NCI-H345 treated with DMSO at 0.1 percent for 48 hours (cell line): ENCODE results near the gene SRC.
"Not testable (repeated sequence)": the region's sequence is repeated elsewhere in the genome, so short reads cannot be mapped to it uniquely, and the experiment has no call there.

Experiments
- DNase-seq: peaks from one replicate; lab custom pipeline; 2025; ENCODE audit not compliant: unreplicated experiment; lab: John Stamatoyannopoulos, UW

The SRC gene

GRCh38 chr20:37335642-37336368 lies 10.1 kb upstream of the SRC start:
- DNase-seq = no peak

GRCh38 chr20:37336369-37337207 lies 9.4 kb upstream of the SRC start:
- no peak for DNase-seq

- no peak for DNase-seq
Observed at GRCh38 chr20:37337208-37337991, 8.5 kb upstream of the SRC start.

GRCh38 chr20:37338380-37338779 lies 7.6 kb upstream of the SRC start:
- not testable (repeated sequence) for DNase-seq

GRCh38 chr20:37339208-37339607 lies 6.7 kb upstream of the SRC start:
- no peak for DNase-seq

- DNase-seq = not testable (repeated sequence)
Observed at GRCh38 chr20:37339764-37340109, 6.2 kb upstream of the SRC start.

- no peak for DNase-seq
Observed at GRCh38 chr20:37340998-37341397, 4.9 kb upstream of the SRC start.

GRCh38 chr20:37341632-37342031 lies 4.3 kb upstream of the SRC start:
- DNase-seq = peak; percentile 30

GRCh38 chr20:37342231-37343177 lies 3.4 kb upstream of the SRC start:
- DNase-seq = no peak

GRCh38 chr20:37343212-37343993 lies 2.5 kb upstream of the SRC start:
- DNase-seq = no peak

GRCh38 chr20:37343994-37344355 lies 2.0 kb upstream of the SRC start:
- no peak for DNase-seq

GRCh38 chr20:37344506-37345338 lies 1.2 kb upstream of the SRC start:
- DNase-seq = no peak

GRCh38 chr20:37346236-37346534 lies 245 bp downstream of the SRC start:
- DNase-seq = no peak

- DNase-seq = no peak
Observed at GRCh38 chr20:37346535-37347346, 801 bp downstream of the SRC start.

- no peak for DNase-seq
Observed at GRCh38 chr20:37347347-37347823, 1.4 kb downstream of the SRC start.

GRCh38 chr20:37347891-37348791 lies 2.2 kb downstream of the SRC start:
- DNase-seq = no peak
